ENCODE data around the gene CCK. TPM values are rescaled to one million over a fixed set of nuclear protein-coding genes. Genes with fewer than 3 reads are reported as not detected.
"Not testable (repeated sequence)": the region's sequence is repeated elsewhere in the genome, so short reads cannot be mapped to it uniquely, and the experiment has no call there.

CCK gene
- not detected for polyA plus RNA-seq (2013, experiment 1 of 2; ENCODE audit: insufficient read length)
- not detected for polyA plus RNA-seq (2013, experiment 2 of 2; ENCODE audit: insufficient read length)

- no peak for DNase-seq
Observed at GRCh38 chr3:42266085-42266484, at the start of gene CCK. Gene CCK, minus strand, starts transcription at chr3:42266185. Its CDS starts 2,555 bp downstream, at chr3:42263630.

- no peak for DNase-seq
Observed at GRCh38 chr3:42314411-42314810, 48.4 kb upstream of the CCK start.

GRCh38 chr3:42308651-42309050 lies 42.7 kb upstream of the CCK start:
- DNase-seq: no peak

- no peak for DNase-seq
Observed at GRCh38 chr3:42306499-42306898, 40.5 kb upstream of the CCK start.

GRCh38 chr3:42302924-42303634 lies 37.1 kb upstream of the CCK start:
- DNase-seq: no peak

- DNase-seq: peak; percentile 5
Observed at GRCh38 chr3:42301446-42302175, 35.6 kb upstream of the CCK start.

GRCh38 chr3:42300778-42301177 lies 34.8 kb upstream of the CCK start:
- no peak for DNase-seq

- peak; percentile 29 for DNase-seq
Observed at GRCh38 chr3:42300013-42300412, 34.0 kb upstream of the CCK start.

- no peak for DNase-seq
Observed at GRCh38 chr3:42298259-42298658, 32.3 kb upstream of the CCK start.

GRCh38 chr3:42292009-42292408 lies 26.0 kb upstream of the CCK start:
- no peak for DNase-seq

- DNase-seq: no peak
Observed at GRCh38 chr3:42290966-42291714, 25.2 kb upstream of the CCK start.

- DNase-seq: no peak
Observed at GRCh38 chr3:42289026-42289425, 23.0 kb upstream of the CCK start.

GRCh38 chr3:42288385-42288784 lies 22.4 kb upstream of the CCK start:
- DNase-seq: no peak

GRCh38 chr3:42287423-42287822 lies 21.4 kb upstream of the CCK start:
- not testable (repeated sequence) for DNase-seq

GRCh38 chr3:42277676-42278075 lies 11.7 kb upstream of the CCK start:
- DNase-seq: no peak

- no peak for DNase-seq
Observed at GRCh38 chr3:42276141-42277132, 10.5 kb upstream of the CCK start.

GRCh38 chr3:42275217-42275616 lies 9.2 kb upstream of the CCK start:
- DNase-seq: no peak

- DNase-seq: no peak
Observed at GRCh38 chr3:42274266-42274665, 8.3 kb upstream of the CCK start.

- no peak for DNase-seq
Observed at GRCh38 chr3:42273361-42273760, 7.4 kb upstream of the CCK start.

- no peak for DNase-seq
Observed at GRCh38 chr3:42271786-42272185, 5.8 kb upstream of the CCK start.

GRCh38 chr3:42270561-42270960 lies 4.6 kb upstream of the CCK start:
- DNase-seq: no peak

GRCh38 chr3:42269647-42270046 lies 3.7 kb upstream of the CCK start:
- no peak for DNase-seq
